ENCODE measurements around the gene CDK19.
"Not testable (repeated sequence)": the region's sequence is repeated elsewhere in the genome, so short reads cannot be mapped to it uniquely, and the experiment has no call there.

DNA sequence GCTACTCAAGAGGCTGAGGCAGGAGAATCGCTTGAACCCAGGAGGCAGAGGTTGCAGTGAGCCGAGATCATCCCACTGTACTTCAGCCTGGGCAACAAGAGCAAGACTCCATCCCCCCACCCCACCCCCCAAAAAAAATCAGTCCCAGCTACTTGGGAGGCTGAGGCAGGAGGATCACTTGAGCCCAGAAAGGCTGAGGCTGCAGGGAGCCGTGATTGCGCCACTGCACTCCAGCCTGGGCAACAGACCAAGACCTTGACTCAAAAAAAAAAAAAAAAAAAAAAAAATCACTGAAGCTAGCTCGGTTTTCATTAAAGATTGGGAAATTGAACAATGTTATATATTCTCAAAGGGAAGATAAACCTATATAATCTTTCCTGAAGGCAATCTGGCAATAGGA lies 20.5 kb upstream of the CDK19 start:
- TF ChIP-seq, protein P1, sequence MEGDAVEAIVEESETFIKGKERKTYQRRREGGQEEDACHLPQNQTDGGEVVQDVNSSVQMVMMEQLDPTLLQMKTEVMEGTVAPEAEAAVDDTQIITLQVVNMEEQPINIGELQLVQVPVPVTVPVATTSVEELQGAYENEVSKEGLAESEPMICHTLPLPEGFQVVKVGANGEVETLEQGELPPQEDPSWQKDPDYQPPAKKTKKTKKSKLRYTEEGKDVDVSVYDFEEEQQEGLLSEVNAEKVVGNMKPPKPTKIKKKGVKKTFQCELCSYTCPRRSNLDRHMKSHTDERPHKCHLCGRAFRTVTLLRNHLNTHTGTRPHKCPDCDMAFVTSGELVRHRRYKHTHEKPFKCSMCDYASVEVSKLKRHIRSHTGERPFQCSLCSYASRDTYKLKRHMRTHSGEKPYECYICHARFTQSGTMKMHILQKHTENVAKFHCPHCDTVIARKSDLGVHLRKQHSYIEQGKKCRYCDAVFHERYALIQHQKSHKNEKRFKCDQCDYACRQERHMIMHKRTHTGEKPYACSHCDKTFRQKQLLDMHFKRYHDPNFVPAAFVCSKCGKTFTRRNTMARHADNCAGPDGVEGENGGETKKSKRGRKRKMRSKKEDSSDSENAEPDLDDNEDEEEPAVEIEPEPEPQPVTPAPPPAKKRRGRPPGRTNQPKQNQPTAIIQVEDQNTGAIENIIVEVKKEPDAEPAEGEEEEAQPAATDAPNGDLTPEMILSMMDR (IDR thresholded peaks at IDR 0.05), result not testable (repeated sequence)
- TF ChIP-seq ZFX (IDR thresholded peaks at IDR 0.05; ENCODE audit: borderline replicate concordance), result not testable (repeated sequence)

Measured in 22Rv1 (cell line).